K562 treated with DMSO at 1 percent for 4 hours (cell line): ENCODE data around the gene BIN1. TPM values are rescaled to one million over a fixed set of nuclear protein-coding genes. Genes with fewer than 3 reads are reported as not detected.

Source experiments
- total RNA-seq: library from RNA; unstranded; fragments of 300-600 nt; gene quantifications from 2 replicates; pipeline ENCODE4 v1.2.3, GENCODE V29; 2022; ENCODE audit not compliant: insufficient read depth

The BIN1 gene
- 2.2 and 3.0 TPM in 2 replicates for total RNA-seq

DNA sequence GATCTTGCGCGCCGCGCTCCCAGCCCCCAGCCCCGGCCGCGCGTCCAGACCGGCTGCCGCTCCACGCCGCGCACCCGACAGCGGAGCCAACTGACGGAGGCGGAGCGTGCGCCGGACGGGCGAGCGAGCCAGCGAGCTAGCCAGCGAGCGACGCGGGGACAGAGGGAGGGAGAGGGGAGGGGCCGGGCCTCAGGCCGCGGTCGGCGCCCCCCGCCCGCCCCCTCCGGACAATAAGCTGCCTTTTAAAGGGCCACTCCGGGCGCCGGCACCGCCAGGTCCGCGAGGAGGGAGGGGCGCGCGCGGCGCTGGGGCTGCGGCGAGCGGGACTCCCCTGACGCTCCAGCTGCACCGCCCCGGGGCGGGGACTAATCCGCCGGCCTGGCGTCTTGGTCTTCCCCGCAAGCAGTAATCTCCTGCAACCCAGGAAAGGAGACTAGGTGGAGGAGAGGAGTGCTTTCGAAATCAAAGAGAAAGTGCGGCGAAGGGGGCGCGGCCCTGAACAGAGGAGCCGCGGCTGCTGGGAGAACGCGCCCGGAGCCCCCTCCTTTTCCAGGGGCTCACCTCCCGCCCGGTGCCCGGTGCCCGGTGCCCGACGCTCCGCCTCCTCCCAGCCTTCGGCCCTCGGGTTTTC is at the start of gene BIN1:
Gene BIN1, minus strand, starts transcription at position 164 of the 631 bp plus-strand sequence. CDS start 211 bp downstream, outside the sequence.

Other genes with a start within 250 kb of the BIN1 start
- gene TEX51, start 208.3 kb downstream of the BIN1 start, total RNA-seq: not detected in 2 replicates
- not detected in 2 replicates for gene CYP27C1, start 113.1 kb upstream of the BIN1 start, total RNA-seq
- gene ERCC3, start 187.0 kb upstream of the BIN1 start, total RNA-seq: 29.8 and 36.8 TPM in 2 replicates